ENCODE data around the gene NR4A1.

The NR4A1 gene

GRCh38 chr12:52057638-52058576 is 6.7 kb downstream of the NR4A1 start:
- Histone ChIP-seq H3K4me3 (ENCODE audit: low read depth, low read length) (no peak overlapping the region), H3K36me3 (ENCODE audit: control insufficient read depth in 2 of 2, insufficient read depth in 1 of 2, low read length in 2 of 2) (peaks cover 0 to 38% of the 10 kb centered on the region in 2 experiments; a peak in 1 of 3 replicates), H3K4me1 (ENCODE audit: control insufficient read depth, insufficient read depth, low read length) (no peaks in the 10 kb centered on the region), H3K9me3 (ENCODE audit: control insufficient read depth, insufficient read depth, low read depth, low read length) (no peaks in the 10 kb centered on the region), H3K27ac (ENCODE audit: extremely low read depth, low read depth, low read length) (no peak overlapping the region)
- POLR2A ChIA-PET, result no interaction called here
- TF ChIP-seq ZNF600 (tag by site-specific recombination; IDR thresholded peaks at IDR 0.05) (peak; percentile 57), ZNF513 (tag by site-specific recombination; IDR thresholded peaks at IDR 0.05) (no peak), ZNF629 (tag by site-specific recombination; IDR thresholded peaks at IDR 0.05) (no peak), GLI2 (tag by site-specific recombination; IDR thresholded peaks at IDR 0.05; ENCODE audit: borderline replicate concordance, low read depth) (no peak)
- CTCF ChIA-PET, result interaction anchor here (0.6 to 34.8 kb wide), 6 partner anchors 9 to 1981 kb away, joined by 3 to 794 read pairs (median 4); no protein-coding TSS in a partner anchor

DNA sequence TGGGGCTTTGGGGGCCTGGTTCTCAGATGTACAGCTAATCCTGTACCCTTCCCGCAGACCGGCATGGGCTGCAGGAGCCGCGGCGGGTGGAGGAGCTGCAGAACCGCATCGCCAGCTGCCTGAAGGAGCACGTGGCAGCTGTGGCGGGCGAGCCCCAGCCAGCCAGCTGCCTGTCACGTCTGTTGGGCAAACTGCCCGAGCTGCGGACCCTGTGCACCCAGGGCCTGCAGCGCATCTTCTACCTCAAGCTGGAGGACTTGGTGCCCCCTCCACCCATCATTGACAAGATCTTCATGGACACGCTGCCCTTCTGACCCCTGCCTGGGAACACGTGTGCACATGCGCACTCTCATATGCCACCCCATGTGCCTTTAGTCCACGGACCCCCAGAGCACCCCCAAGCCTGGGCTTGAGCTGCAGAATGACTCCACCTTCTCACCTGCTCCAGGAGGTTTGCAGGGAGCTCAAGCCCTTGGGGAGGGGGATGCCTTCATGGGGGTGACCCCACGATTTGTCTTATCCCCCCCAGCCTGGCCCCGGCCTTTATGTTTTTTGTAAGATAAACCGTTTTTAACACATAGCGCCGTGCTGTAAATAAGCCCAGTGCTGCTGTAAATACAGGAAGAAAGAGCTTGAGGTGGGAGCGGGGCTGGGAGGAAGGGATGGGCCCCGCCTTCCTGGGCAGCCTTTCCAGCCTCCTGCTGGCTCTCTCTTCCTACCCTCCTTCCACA is 7.6 kb downstream of the NR4A1 start:
- H3K4me1 ChIP-seq (ENCODE audit: control insufficient read depth, insufficient read depth, low read length), result no peaks in the 10 kb centered on the region
- CTCF ChIA-PET, result interaction anchor here (0.6 to 34.8 kb wide), 4 partner anchors 11 to 1689 kb away, joined by 5 to 794 read pairs (median 8); partner anchors contain the start of gene ATG101
- POLR2A ChIA-PET, result no interaction called here
- H3K27ac ChIP-seq (ENCODE audit: extremely low read depth, low read depth, low read length), result no peak overlapping the region
- H3K36me3 ChIP-seq (ENCODE audit: control insufficient read depth in 2 of 2, insufficient read depth in 1 of 2, low read length in 2 of 2), result peaks cover 0 to 38% of the 10 kb centered on the region in 2 experiments; a peak in 1 of 3 replicates
- H3K9me3 ChIP-seq (ENCODE audit: control insufficient read depth, insufficient read depth, low read depth, low read length), result no peaks in the 10 kb centered on the region
- H3K4me3 ChIP-seq (ENCODE audit: low read depth, low read length), result no peak overlapping the region
- no peak for TF ChIP-seq ZNF157 (tag by site-specific recombination; IDR thresholded peaks at IDR 0.05)
- peak; percentile 40; the same call in 1 of the 2 replicates for TF ChIP-seq GLIS2 (tag by site-specific recombination; IDR thresholded peaks at IDR 0.05)
- no peak for TF ChIP-seq ZBTB1 (tag by site-specific recombination; IDR thresholded peaks at IDR 0.05)
- TF ChIP-seq ZNF266 (tag by site-specific recombination; IDR thresholded peaks at IDR 0.05; ENCODE audit: low read depth), result no peak
- peak; percentile 37; the same call in 1 of the 2 replicates for TF ChIP-seq SP2 (tag by site-specific recombination; IDR thresholded peaks at IDR 0.05)
- TF ChIP-seq ZBTB44 (tag by site-specific recombination; IDR thresholded peaks at IDR 0.05), result 0 out of 2 replicates have a peak, but pooled peaks have one; percentile 18

DNA sequence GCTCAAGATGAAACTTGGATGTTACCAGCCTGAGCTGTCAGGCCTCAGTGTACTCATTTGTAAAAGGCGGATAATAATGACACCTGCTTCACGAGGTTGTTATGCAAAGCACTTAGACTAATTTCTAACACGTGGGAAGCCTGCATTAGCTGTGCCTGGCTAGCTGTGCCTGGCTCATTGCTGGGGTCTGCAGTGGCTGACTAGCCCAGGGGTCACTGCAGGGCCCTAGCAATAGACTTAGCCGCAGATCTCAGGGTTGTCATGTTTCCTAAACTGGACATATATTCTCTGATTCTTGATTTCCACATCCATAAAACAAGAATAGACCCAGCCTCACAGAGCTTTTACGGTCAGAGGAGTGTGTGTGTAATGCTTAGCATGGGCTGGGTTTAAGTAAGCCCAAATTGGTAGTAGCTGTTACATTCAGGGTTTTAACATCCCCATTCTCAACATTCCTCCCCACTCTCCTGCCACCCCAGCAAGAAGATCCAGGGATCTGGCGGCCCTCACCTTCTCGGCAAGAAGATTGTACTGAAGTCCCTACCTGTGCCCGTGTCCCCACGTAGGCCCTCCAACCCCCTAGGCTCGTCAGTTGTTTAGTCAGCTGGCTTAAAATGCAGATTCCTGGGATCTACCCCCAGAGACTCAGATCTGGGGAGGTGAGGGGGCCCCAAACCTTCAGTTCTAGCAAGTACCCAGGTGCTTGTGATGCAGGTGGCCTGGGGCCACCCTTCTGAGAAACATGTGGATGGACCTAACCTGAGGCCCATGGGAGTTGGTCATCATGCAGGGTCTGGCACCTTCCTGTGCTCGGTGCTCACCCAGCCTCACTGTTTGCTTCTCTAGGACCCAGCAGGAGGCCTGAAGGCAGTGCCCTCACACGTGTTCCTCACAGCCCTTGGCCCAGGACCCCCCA is 8.6 kb downstream of the NR4A1 start:
- peaks cover 0 to 34% of the 10 kb centered on the region in 2 experiments; a peak in 1 of 3 replicates for H3K36me3 ChIP-seq (ENCODE audit: control insufficient read depth in 2 of 2, insufficient read depth in 1 of 2, low read length in 2 of 2)
- ChIA-PET CTCF (interaction anchor here (0.7 to 34.8 kb wide), 4 partner anchors 8 to 33 kb away, joined by 3 to 794 read pairs (median 8); partner anchors contain the start of gene ATG101), POLR2A (no interaction called here)
- no peak overlapping the region for H3K27ac ChIP-seq (ENCODE audit: extremely low read depth, low read depth, low read length)
- no peaks in the 10 kb centered on the region for H3K9me3 ChIP-seq (ENCODE audit: control insufficient read depth, insufficient read depth, low read depth, low read length)
- no peaks in the 10 kb centered on the region for H3K4me1 ChIP-seq (ENCODE audit: control insufficient read depth, insufficient read depth, low read length)
- no peak overlapping the region for H3K4me3 ChIP-seq (ENCODE audit: low read depth, low read length)
- TF ChIP-seq ZNF23 (tag by site-specific recombination; IDR thresholded peaks at IDR 0.05; ENCODE audit: borderline replicate concordance), result no peak
- TF ChIP-seq ZIC2 (tag by site-specific recombination; IDR thresholded peaks at IDR 0.05), result peak; percentile 32; the same call in 1 of the 2 replicates
- TF ChIP-seq SCRT1 (tag by site-specific recombination; IDR thresholded peaks at IDR 0.05; ENCODE audit: borderline replicate concordance), result no peak
- TF ChIP-seq ZBTB21 (tag by site-specific recombination; IDR thresholded peaks at IDR 0.05), result no peak
- TF ChIP-seq ZNF768 (tag by site-specific recombination; IDR thresholded peaks at IDR 0.05), result no peak
- no peak for TF ChIP-seq ZNF140 (tag by site-specific recombination; IDR thresholded peaks at IDR 0.05)
- no peak for TF ChIP-seq ZNF175 (tag by site-specific recombination; IDR thresholded peaks at IDR 0.05)
- no peak for TF ChIP-seq AEBP2 (tag by site-specific recombination; IDR thresholded peaks at IDR 0.05; ENCODE audit: borderline replicate concordance)
- no peak for TF ChIP-seq ZSCAN30 (tag by site-specific recombination; IDR thresholded peaks at IDR 0.05)
- TF ChIP-seq ZNF112 (tag by site-specific recombination; IDR thresholded peaks at IDR 0.05), result no peak
- 0 out of 2 replicates have a peak, but pooled peaks have one; percentile 45 for TF ChIP-seq GLIS1 (tag by site-specific recombination; IDR thresholded peaks at IDR 0.05)
- no peak for TF ChIP-seq ZNF133 (tag by site-specific recombination; IDR thresholded peaks at IDR 0.05)
- 0 out of 2 replicates have a peak, but pooled peaks have one; percentile 20 for TF ChIP-seq GLIS2 (tag by site-specific recombination; IDR thresholded peaks at IDR 0.05)
- no peak for TF ChIP-seq TRIM28 (IDR thresholded peaks at IDR 0.05; ENCODE audit: borderline replicate concordance, low read length)
- no peak for TF ChIP-seq ZNF157 (tag by site-specific recombination; IDR thresholded peaks at IDR 0.05)
